Measurements from ENCODE around the gene EPHB3. TPM values are rescaled to one million over a fixed set of nuclear protein-coding genes. Genes with fewer than 3 reads are reported as not detected.
"Not testable (repeated sequence)": the region's sequence is repeated elsewhere in the genome, so short reads cannot be mapped to it uniquely, and the experiment has no call there.

Gene EPHB3
- total and polyA plus RNA-seq, 4 experiments from 2014 or later = 0.04 to 0.79 (median 0.48) TPM

DNA sequence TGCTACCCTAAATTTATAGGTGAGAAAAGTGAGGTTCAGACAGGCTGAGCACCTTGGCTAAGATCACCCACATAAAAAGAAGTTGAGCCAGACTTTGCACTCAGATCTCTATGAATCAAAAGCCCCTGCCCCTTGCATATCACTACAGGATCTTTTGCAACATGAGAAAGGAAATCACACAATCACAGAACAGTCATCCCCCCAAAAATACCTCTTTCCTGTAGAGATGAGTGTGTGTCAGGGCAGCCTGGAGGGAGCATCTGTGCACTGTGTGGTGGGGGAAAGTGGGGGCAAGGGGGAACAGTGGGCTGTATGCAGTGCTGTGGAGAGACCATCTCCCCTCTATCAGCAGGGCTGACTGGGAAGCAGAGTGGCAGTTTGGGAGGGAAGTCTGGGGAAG, 46.6 kb downstream of the EPHB3 start:
- ChIA-PET POLR2A (ENCODE audit: partially characterized antibody) (no interaction called here), CTCF (ENCODE audit: partially characterized antibody) (no interaction called here)
- H3K36me3 ChIP-seq (ENCODE audit: insufficient read depth, low read length) = no peaks in the 10 kb centered on the region
- Mint-ChIP-seq H3K4me3 (peak overlapping the region in 5 of 8 donors; percentile 11 to 53 (median 29)), H3K4me1 (peaks cover 19 to 50% (median 30%) of the 10 kb centered on the region in 4 donors), H3K27ac (no peak overlapping the region), H3K27me3 (peaks cover 18 to 19% of the 10 kb centered on the region in 2 donors), H3K9me3 (peaks cover 0 to 4% (median 0%) of the 10 kb centered on the region in 8 donors), H3K36me3 (no peaks in the 10 kb centered on the region)
- H3K4me1 ChIP-seq (ENCODE audit: insufficient read depth, low read length) = peaks cover 27% of the 10 kb centered on the region
- no peak overlapping the region for H3K27ac ChIP-seq (ENCODE audit: low read depth, low read length)
- intact Hi-C loops (cut with micrococcal nuclease) = no loop called here
- no peak overlapping the region for H3K4me3 ChIP-seq (ENCODE audit: low read length in 2 of 2)
- peak in 4 of 5 donors; percentile 24 to 45 (median 36) for DNase-seq
- no peaks in the 10 kb centered on the region for H3K9me3 ChIP-seq (ENCODE audit: control insufficient read depth in 1 of 2, low read length in 2 of 2)
- H3K27me3 ChIP-seq (ENCODE audit: insufficient read depth, low read length) = peaks cover 15% of the 10 kb centered on the region

DNA sequence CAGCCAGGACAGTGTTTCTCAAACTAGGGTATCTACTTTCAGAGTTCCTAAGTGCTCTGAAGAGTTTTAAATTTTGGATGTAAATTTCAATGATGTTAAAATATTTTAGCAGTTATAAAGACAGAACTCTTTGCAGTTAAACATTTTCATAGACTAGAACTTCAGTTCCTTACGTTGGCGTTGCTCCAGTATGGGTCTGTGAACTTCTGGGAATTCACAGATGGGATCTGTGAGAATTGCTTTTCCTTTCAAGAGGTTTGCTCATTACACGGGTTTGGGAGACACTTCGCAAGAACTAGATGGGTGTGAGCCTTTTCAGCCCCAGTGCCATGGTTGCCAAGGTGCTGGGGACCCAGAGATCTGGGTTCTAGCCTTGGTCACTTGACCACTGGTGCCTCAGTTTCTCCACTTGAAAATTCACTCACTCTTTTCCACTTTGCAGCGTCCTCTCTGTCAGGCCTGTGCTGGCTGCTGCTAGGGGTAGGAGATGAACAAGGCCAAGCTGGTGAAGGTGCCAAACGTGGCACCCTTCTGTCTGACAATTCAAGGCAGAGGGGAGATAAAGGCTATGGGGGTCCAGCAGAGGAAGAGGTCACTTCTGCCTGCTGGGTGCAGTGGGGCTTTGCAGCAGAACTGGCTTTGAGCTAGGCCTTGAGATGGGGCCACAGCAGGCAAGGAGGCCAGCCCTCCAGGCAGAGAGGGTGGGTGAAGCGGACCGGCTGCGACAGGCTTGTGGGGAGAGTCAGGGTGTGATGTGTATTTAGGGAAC, 48.1 kb downstream of the EPHB3 start:
- H3K27me3 ChIP-seq (ENCODE audit: insufficient read depth, low read length) = peaks cover 7% of the 10 kb centered on the region
- H3K36me3 Mint-ChIP-seq = no peaks in the 10 kb centered on the region
- no peak overlapping the region for H3K27ac ChIP-seq (ENCODE audit: low read depth, low read length)
- H3K4me3 ChIP-seq (ENCODE audit: low read length in 2 of 2) = no peak overlapping the region
- POLR2A ChIA-PET (ENCODE audit: partially characterized antibody) = no interaction called here
- no peaks in the 10 kb centered on the region for H3K9me3 ChIP-seq (ENCODE audit: control insufficient read depth in 1 of 2, low read length in 2 of 2)
- no peaks in the 10 kb centered on the region for H3K36me3 ChIP-seq (ENCODE audit: insufficient read depth, low read length)
- H3K27ac Mint-ChIP-seq = no peak overlapping the region
- peaks cover 0 to 4% (median 0%) of the 10 kb centered on the region in 8 donors for H3K9me3 Mint-ChIP-seq
- H3K27me3 Mint-ChIP-seq = peaks cover 10 to 13% of the 10 kb centered on the region in 2 donors
- CTCF ChIA-PET (ENCODE audit: partially characterized antibody) = no interaction called here
- H3K4me1 ChIP-seq (ENCODE audit: insufficient read depth, low read length) = peaks cover 24% of the 10 kb centered on the region
- no peak for DNase-seq
- intact Hi-C loops (cut with micrococcal nuclease) = no loop called here
- H3K4me1 Mint-ChIP-seq = peaks cover 13 to 40% (median 23%) of the 10 kb centered on the region in 4 donors
- no peak overlapping the region for H3K4me3 Mint-ChIP-seq

DNA sequence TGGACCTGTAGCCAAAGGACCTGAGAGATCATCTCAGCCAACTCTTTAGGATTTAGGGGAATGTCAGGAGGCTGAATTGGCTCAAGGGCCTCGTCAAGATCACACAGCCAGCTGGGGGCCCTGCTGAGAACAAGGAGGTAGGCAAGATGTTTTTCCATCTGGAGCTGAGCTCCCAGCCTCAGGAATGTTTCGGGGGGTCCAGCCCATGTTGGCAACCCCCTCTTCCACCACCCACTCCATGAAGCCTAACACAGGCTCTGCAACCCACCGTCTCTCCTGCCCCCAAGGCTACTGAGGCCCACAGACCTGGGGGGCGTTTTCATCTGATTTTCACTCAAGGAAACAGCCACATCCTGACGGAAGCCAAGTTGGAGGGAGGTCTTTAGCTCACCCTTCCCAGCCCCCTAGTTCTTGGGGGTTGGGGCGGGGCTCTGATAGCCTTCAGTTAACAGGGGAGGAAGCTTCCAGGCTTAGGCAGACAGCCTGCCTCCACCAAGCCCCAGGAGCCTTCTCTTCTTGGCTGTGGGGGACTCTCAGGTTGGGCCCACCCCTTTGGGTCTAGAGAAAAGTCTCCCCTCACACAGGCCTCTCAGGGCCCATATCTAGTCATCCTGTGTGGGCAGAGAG, 48.8 kb downstream of the EPHB3 start:
- CTCF ChIA-PET (ENCODE audit: partially characterized antibody) = no interaction called here
- no peak for DNase-seq
- POLR2A ChIA-PET (ENCODE audit: partially characterized antibody) = no interaction called here
- Mint-ChIP-seq H3K27ac (no peak overlapping the region), H3K36me3 (no peaks in the 10 kb centered on the region), H3K4me3 (no peak overlapping the region), H3K4me1 (peaks cover 12 to 33% (median 24%) of the 10 kb centered on the region in 4 donors), H3K9me3 (peaks cover 0 to 3% (median 0%) of the 10 kb centered on the region in 8 donors), H3K27me3 (peaks cover 9 to 10% of the 10 kb centered on the region in 2 donors)
- no peak overlapping the region for H3K4me3 ChIP-seq (ENCODE audit: low read length in 2 of 2)
- peaks cover under 1% of the 10 kb centered on the region for H3K27me3 ChIP-seq (ENCODE audit: insufficient read depth, low read length)
- H3K36me3 ChIP-seq (ENCODE audit: insufficient read depth, low read length) = no peaks in the 10 kb centered on the region
- peaks cover 21% of the 10 kb centered on the region for H3K4me1 ChIP-seq (ENCODE audit: insufficient read depth, low read length)
- no peaks in the 10 kb centered on the region for H3K9me3 ChIP-seq (ENCODE audit: control insufficient read depth in 1 of 2, low read length in 2 of 2)
- no peak overlapping the region for H3K27ac ChIP-seq (ENCODE audit: low read depth, low read length)
- intact Hi-C loops (cut with micrococcal nuclease) = no loop called here

DNA sequence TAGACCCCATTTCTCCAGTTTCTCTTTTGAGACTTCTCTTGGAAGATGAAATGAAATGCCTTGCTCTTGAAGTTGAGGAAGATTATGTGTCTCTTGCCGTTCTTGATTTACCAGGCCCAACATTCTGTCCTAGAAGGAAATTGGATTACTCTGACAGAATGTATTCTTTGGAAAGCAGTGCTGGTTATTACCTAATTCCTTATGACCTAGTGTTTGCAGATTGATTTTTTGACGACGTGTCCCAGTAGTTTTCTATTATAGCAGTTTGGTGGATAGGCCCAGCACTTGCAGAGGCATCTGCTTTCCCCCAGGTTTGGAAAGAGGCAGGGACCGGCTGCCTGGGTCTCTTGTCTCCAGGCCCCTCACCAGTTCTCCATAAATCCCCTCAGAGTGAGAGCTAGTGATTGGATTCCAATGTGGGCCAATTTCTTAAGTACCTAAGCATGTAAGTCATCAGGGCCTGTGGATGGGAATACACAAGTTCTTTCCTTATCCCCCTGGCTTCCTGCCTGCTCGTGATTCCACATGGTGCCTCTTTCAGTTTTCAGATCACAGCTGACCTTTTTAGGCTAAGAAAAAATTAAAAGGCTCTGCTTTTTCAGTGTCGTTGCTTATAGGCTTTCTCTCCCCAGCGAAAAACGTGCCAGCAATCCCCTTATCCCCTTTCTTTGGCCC, 50.2 kb downstream of the EPHB3 start:
- Histone ChIP-seq H3K4me3 (ENCODE audit: low read length in 2 of 2) (no peak overlapping the region), H3K27ac (ENCODE audit: low read depth, low read length) (no peak overlapping the region), H3K4me1 (ENCODE audit: insufficient read depth, low read length) (peaks cover 19% of the 10 kb centered on the region), H3K9me3 (ENCODE audit: control insufficient read depth in 1 of 2, low read length in 2 of 2) (no peaks in the 10 kb centered on the region), H3K27me3 (ENCODE audit: insufficient read depth, low read length) (no peaks in the 10 kb centered on the region), H3K36me3 (ENCODE audit: insufficient read depth, low read length) (no peaks in the 10 kb centered on the region)
- ChIA-PET CTCF (ENCODE audit: partially characterized antibody) (no interaction called here), POLR2A (ENCODE audit: partially characterized antibody) (no interaction called here)
- intact Hi-C loops (cut with micrococcal nuclease) = no loop called here
- DNase-seq = no peak
- H3K27me3 Mint-ChIP-seq = peaks cover 8 to 10% of the 10 kb centered on the region in 2 donors
- no peak overlapping the region for H3K4me3 Mint-ChIP-seq
- H3K36me3 Mint-ChIP-seq = no peaks in the 10 kb centered on the region
- no peak overlapping the region for H3K27ac Mint-ChIP-seq
- peaks cover 12 to 24% (median 21%) of the 10 kb centered on the region in 4 donors for H3K4me1 Mint-ChIP-seq
- peaks cover 0 to 2% (median 0%) of the 10 kb centered on the region in 8 donors for H3K9me3 Mint-ChIP-seq

DNA sequence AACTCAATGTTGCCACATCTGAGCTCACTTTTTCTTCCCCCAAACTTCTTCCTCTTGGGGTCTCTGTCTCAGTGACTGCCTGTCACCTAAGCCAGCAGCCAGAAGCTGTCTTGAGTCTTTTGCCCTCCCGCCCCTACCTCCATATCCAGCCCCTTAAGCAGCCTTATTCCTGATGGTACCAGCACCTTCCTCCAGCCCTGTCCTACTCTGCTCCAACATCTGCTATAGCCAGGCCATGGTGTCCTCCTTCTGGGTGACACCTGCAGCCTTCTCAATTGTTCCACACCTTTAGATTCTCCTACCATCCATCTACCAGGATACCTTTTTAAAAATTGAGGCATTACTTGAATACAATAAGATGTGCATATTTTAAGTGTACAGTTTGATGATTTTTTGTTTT, 53.8 kb downstream of the EPHB3 start:
- Histone ChIP-seq H3K27me3 (ENCODE audit: insufficient read depth, low read length) (no peaks in the 10 kb centered on the region), H3K4me3 (ENCODE audit: low read length in 2 of 2) (no peak overlapping the region), H3K4me1 (ENCODE audit: insufficient read depth, low read length) (peaks cover 15% of the 10 kb centered on the region), H3K27ac (ENCODE audit: low read depth, low read length) (no peak overlapping the region), H3K9me3 (ENCODE audit: control insufficient read depth in 1 of 2, low read length in 2 of 2) (no peaks in the 10 kb centered on the region), H3K36me3 (ENCODE audit: insufficient read depth, low read length) (no peaks in the 10 kb centered on the region)
- no peak overlapping the region for H3K27ac Mint-ChIP-seq
- no peak overlapping the region for H3K4me3 Mint-ChIP-seq
- ChIA-PET CTCF (ENCODE audit: partially characterized antibody) (no interaction called here), POLR2A (ENCODE audit: partially characterized antibody) (no interaction called here)
- peaks cover 0 to 2% (median 0%) of the 10 kb centered on the region in 8 donors for H3K9me3 Mint-ChIP-seq
- H3K36me3 Mint-ChIP-seq = no peaks in the 10 kb centered on the region
- no peak for DNase-seq
- intact Hi-C loops (cut with micrococcal nuclease) = no loop called here
- H3K4me1 Mint-ChIP-seq = peaks cover 18 to 27% (median 23%) of the 10 kb centered on the region in 4 donors
- peaks cover 9 to 11% of the 10 kb centered on the region in 2 donors for H3K27me3 Mint-ChIP-seq

DNA sequence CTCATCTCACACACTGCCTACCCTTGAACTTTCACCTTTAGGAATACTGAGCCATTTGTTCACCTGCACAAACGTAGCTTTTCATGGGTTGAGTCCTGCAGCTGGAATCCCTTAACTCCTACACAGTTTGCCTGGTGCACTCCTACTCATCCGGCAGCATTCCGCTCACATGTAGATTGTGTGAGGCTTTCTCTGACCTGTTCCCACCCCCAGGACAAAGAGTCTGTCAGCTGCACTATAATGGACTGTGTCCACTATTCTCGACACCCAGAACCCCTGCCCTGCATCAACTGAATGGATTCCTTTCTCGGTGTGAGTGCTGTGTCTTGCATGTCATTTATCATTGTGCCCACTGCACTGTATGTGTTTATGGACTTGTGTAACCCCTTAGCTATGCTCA, 54.9 kb downstream of the EPHB3 start:
- Mint-ChIP-seq H3K36me3 (no peaks in the 10 kb centered on the region), H3K27me3 (peaks cover 9% of the 10 kb centered on the region in 2 donors), H3K27ac (no peak overlapping the region), H3K4me1 (peaks cover 18 to 26% (median 22%) of the 10 kb centered on the region in 4 donors), H3K4me3 (no peak overlapping the region), H3K9me3 (peaks cover 0 to 2% (median 0%) of the 10 kb centered on the region in 8 donors)
- no peaks in the 10 kb centered on the region for H3K27me3 ChIP-seq (ENCODE audit: insufficient read depth, low read length)
- ChIA-PET POLR2A (ENCODE audit: partially characterized antibody) (no interaction called here), CTCF (ENCODE audit: partially characterized antibody) (no interaction called here)
- no peaks in the 10 kb centered on the region for H3K36me3 ChIP-seq (ENCODE audit: insufficient read depth, low read length)
- peaks cover 15% of the 10 kb centered on the region for H3K4me1 ChIP-seq (ENCODE audit: insufficient read depth, low read length)
- intact Hi-C loops (cut with micrococcal nuclease) = no loop called here
- no peak overlapping the region for H3K27ac ChIP-seq (ENCODE audit: low read depth, low read length)
- no peaks in the 10 kb centered on the region for H3K9me3 ChIP-seq (ENCODE audit: control insufficient read depth in 1 of 2, low read length in 2 of 2)
- no peak for DNase-seq
- H3K4me3 ChIP-seq (ENCODE audit: low read length in 2 of 2) = no peak overlapping the region

DNA sequence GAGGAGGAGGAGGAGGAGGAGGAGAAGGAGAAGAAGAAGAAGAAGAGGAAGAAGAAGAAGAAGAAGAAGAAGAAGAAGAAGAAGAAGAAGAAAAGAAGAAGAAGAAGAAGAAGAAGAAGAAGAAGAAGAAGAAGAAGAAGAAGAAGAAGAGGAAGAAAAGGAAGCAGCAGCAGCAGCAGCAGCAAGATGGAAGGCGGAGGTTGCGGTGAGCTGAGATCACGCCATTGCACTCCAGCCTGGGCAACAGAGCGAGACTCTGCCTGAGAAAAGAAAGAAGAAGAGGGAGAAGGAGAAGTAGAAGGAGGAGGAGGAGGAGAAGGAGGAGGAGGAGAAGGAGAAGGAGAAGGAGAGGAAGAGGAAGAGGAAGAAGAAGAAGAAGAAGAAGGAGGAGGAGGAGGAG, 55.7 kb downstream of the EPHB3 start:
- H3K4me1 Mint-ChIP-seq = peaks cover 18 to 23% (median 22%) of the 10 kb centered on the region in 4 donors
- peaks cover 15% of the 10 kb centered on the region for H3K4me1 ChIP-seq (ENCODE audit: insufficient read depth, low read length)
- H3K9me3 ChIP-seq (ENCODE audit: control insufficient read depth in 1 of 2, low read length in 2 of 2); H3K9me3 Mint-ChIP-seq; H3K36me3 ChIP-seq (ENCODE audit: insufficient read depth, low read length); CTCF ChIA-PET (ENCODE audit: partially characterized antibody); DNase-seq; H3K4me3 Mint-ChIP-seq; H3K27ac ChIP-seq (ENCODE audit: low read depth, low read length); intact Hi-C loops (cut with micrococcal nuclease); H3K27me3 Mint-ChIP-seq; POLR2A ChIA-PET (ENCODE audit: partially characterized antibody); H3K4me3 ChIP-seq (ENCODE audit: low read length in 2 of 2); H3K36me3 Mint-ChIP-seq; H3K27ac Mint-ChIP-seq; H3K27me3 ChIP-seq (ENCODE audit: insufficient read depth, low read length): not testable (repeated sequence)
